GM23338 (cell line): ENCODE measurements around the gene CALML5. TPM values are rescaled to one million over a fixed set of nuclear protein-coding genes. Genes with fewer than 3 reads are reported as not detected.

ENCODE experiments used
- ATAC-seq: fragments of 200-7000 bp; cut with Tn5 transposase; 3 replicates; pipeline ENCODE4 v1.9.1; 2020
- DNase-seq: peaks from one replicate; pipeline ENCODE4 v3.0.0-alpha.2; 2015; ENCODE audit warnings: low spot score
- H2AFZ ChIP-seq: fragments of 200-600 bp; sonication (generic); 2 replicates; pipeline ENCODE4 v1.8.0; 2016; ENCODE audit warnings: antibody characterized with exemption, mild to moderate bottlenecking, moderate library complexity
- H3F3A ChIP-seq: fragments of 200-600 bp; sonication (generic); replicated peaks from 2 replicates; pipeline ENCODE4 v1.8.0; 2017; ENCODE audit warnings: antibody characterized with exemption, mixed run types, low read depth
- H3K27ac ChIP-seq: fragments of 200-600 bp; sonication (generic); 2 replicates; pipeline ENCODE4 v1.6.1; 2016; ENCODE audit warnings: low read depth
- H3K27me3 ChIP-seq: fragments of 200-600 bp; sonication (generic); 2 replicates; pipeline ENCODE4 v1.8.0; 2016; ENCODE audit warnings: mild to moderate bottlenecking, mixed run types, moderate library complexity; ENCODE audit not compliant: insufficient read depth
- H3K36me3 ChIP-seq: fragments of 200-600 bp; sonication (generic); 2 replicates; pipeline ENCODE4 v1.8.0; 2016; ENCODE audit warnings: mild to moderate bottlenecking; ENCODE audit not compliant: insufficient read depth
- H3K4me1 ChIP-seq: fragments of 200-600 bp; sonication (generic); 2 replicates; pipeline ENCODE4 v1.8.0; 2016; ENCODE audit warnings: mild to moderate bottlenecking, moderate library complexity; ENCODE audit not compliant: insufficient read depth
- H3K4me2 ChIP-seq: fragments of 200-600 bp; sonication (generic); 2 replicates; pipeline ENCODE4 v1.7.1; 2017; ENCODE audit warnings: mixed run types
- H3K4me3 ChIP-seq: fragments of 200-600 bp; sonication (generic); 2 replicates; pipeline ENCODE4 v1.6.1; 2016; ENCODE audit warnings: mixed run types
- H3K79me2 ChIP-seq: fragments of 200-600 bp; sonication (generic); replicated peaks from 2 replicates; pipeline ENCODE4 v1.8.0; 2017; ENCODE audit warnings: mild to moderate bottlenecking; ENCODE audit not compliant: insufficient read depth
- H3K9me2 ChIP-seq: fragments of 200-600 bp; sonication (generic); 2 replicates; pipeline ENCODE4 v1.8.0; 2017; ENCODE audit not compliant: insufficient read depth
- H4K20me1 ChIP-seq: fragments of 200-600 bp; sonication (generic); replicated peaks from 2 replicates; pipeline ENCODE4 v1.8.0; 2017; ENCODE audit warnings: mild to moderate bottlenecking; ENCODE audit not compliant: insufficient read depth
- H3K27ac Mint-ChIP-seq: 2 replicates; pipeline ENCODE4 v1.8.0; 2020; ENCODE audit warnings: inconsistent platforms, mild to moderate bottlenecking, moderate library complexity, mixed read lengths
- H3K27me3 Mint-ChIP-seq: 3 replicates; pipeline ENCODE4 v1.8.0; 2022; ENCODE audit warnings: low read depth, mild to moderate bottlenecking, moderate library complexity, mixed read lengths, inconsistent platforms; ENCODE audit not compliant: insufficient read depth, poor library complexity
- H3K36me3 Mint-ChIP-seq: 3 replicates; pipeline ENCODE4 v1.8.0; 2021; ENCODE audit warnings: low read depth, mild to moderate bottlenecking, inconsistent platforms, moderate library complexity, mixed read lengths
- H3K4me1 Mint-ChIP-seq: 3 replicates; pipeline ENCODE4 v1.8.0; 2020; ENCODE audit warnings: mild to moderate bottlenecking, inconsistent platforms, mixed read lengths
- H3K4me3 Mint-ChIP-seq: 3 replicates; pipeline ENCODE4 v1.8.0; 2021; ENCODE audit warnings: moderate library complexity, mild to moderate bottlenecking, inconsistent platforms, mixed read lengths
- H3K9me3 Mint-ChIP-seq: 3 replicates; pipeline ENCODE4 v1.8.0; 2020; ENCODE audit warnings: moderate library complexity, mild to moderate bottlenecking, inconsistent platforms, mixed read lengths
- CREB1 ChIP-seq: fragments of 250-450 bp; sonication (Bioruptor Pico); IDR thresholded peaks from 2 replicates; pipeline ENCODE4 v1.5.0; 2020; ENCODE audit warnings: low read depth, mild to moderate bottlenecking, moderate library complexity
- CTCF ChIP-seq, 2 experiments: fragments of 200-600 bp in 1 of 2; sonication (generic) in 1 of 2; conservative IDR thresholded peaks; 2 replicates each; pipeline versions ENCODE4 v1.5.1 to v1.6.1; 2016 to 2017; ENCODE audit warnings: antibody characterized with exemption in 2 of 2, low read depth in 2 of 2, mild to moderate bottlenecking in 2 of 2, moderate library complexity in 1 of 2
- ETS1 ChIP-seq: IDR thresholded peaks from 2 replicates; pipeline ENCODE4 v1.6.1; 2016; ENCODE audit warnings: antibody characterized with exemption
- EZH2 ChIP-seq: fragments of 200-600 bp; sonication (generic); IDR thresholded peaks from one replicate; pipeline ENCODE4 v1.8.0; 2017; ENCODE audit warnings: antibody characterized with exemption, mild to moderate bottlenecking, low read depth; ENCODE audit not compliant: unreplicated experiment
- EZH2phosphoT487 ChIP-seq: fragments of 200-600 bp; sonication (generic); IDR thresholded peaks from one replicate; pipeline ENCODE4 v1.8.1; 2018; ENCODE audit warnings: antibody characterized with exemption; ENCODE audit not compliant: unreplicated experiment
- JUNB ChIP-seq: IDR thresholded peaks from one replicate; pipeline ENCODE4 v1.6.1; 2016; ENCODE audit warnings: antibody characterized with exemption; ENCODE audit not compliant: unreplicated experiment
- NANOG ChIP-seq: IDR thresholded peaks from 2 replicates; pipeline ENCODE4 v1.6.1; 2016; ENCODE audit warnings: antibody characterized with exemption, borderline replicate concordance
- POLR2AphosphoS5 ChIP-seq: IDR thresholded peaks from 2 replicates; pipeline ENCODE4 v1.6.1; 2016; ENCODE audit warnings: antibody characterized with exemption, low read depth
- REST ChIP-seq: IDR thresholded peaks from one replicate; pipeline ENCODE4 v1.6.1; 2018; ENCODE audit warnings: antibody characterized with exemption; ENCODE audit not compliant: unreplicated experiment
- STAT1 ChIP-seq: IDR thresholded peaks from one replicate; pipeline ENCODE4 v1.6.1; 2016; ENCODE audit warnings: antibody characterized with exemption; ENCODE audit not compliant: unreplicated experiment
- ZNF114 ChIP-seq: fragments of 250-450 bp; sonication (Bioruptor Pico); IDR thresholded peaks from 2 replicates; pipeline ENCODE4 v1.5.0; 2020; ENCODE audit warnings: mild to moderate bottlenecking, moderate library complexity
- ZNF331 ChIP-seq: fragments of 250-450 bp; sonication (Bioruptor Pico); IDR thresholded peaks from 2 replicates; pipeline ENCODE4 v1.5.0; 2020; ENCODE audit warnings: low read depth, mild to moderate bottlenecking, moderate library complexity
- ZNF462 ChIP-seq: fragments of 250-450 bp; sonication (Bioruptor Pico); IDR thresholded peaks from 2 replicates; pipeline ENCODE4 v1.5.0; 2020; ENCODE audit warnings: mild to moderate bottlenecking, moderate library complexity
- polyA plus RNA-seq: library from polyadenylated mRNA; unstranded; fragments of >200 nt; fragmentation: Nextera tagmentation; extraction: Ambion mirVana; gene quantifications from 2 replicates; pipeline ENCODE4 v1.2.1, GENCODE V29; 2016
- total RNA-seq: library from RNA; depleted of rRNA; stranded (reverse); fragments of >200 nt; shearing (Covaris generic); gene quantifications from 2 replicates; pipeline ENCODE4 v1.2.3, GENCODE V29; 2014

The CALML5 gene
- total and polyA plus RNA-seq, 2 experiments from 2014 or later = 0.40 TPM; not detected in 1

- ATAC-seq = no peak
- Mint-ChIP-seq H3K4me3 (no peak overlapping the region), H3K36me3 (peaks cover 3% of the 10 kb centered on the region; the same call in 2 of the 3 replicates), H3K9me3 (peaks cover 28% of the 10 kb centered on the region; the same call in 2 of the 3 replicates), H3K27me3 (peaks cover 3% of the 10 kb centered on the region), H3K27ac (no peak overlapping the region), H3K4me1 (no peaks in the 10 kb centered on the region)
- Histone ChIP-seq H3K79me2 (no peaks in the 10 kb centered on the region), H3F3A (no peaks in the 10 kb centered on the region), H3K4me1 (no peaks in the 10 kb centered on the region), H4K20me1 (no peaks in the 10 kb centered on the region), H3K4me2 (no peak overlapping the region), H3K27me3 (no peaks in the 10 kb centered on the region), H3K27ac (no peak overlapping the region), H3K4me3 (no peak overlapping the region), H3K9me2 (no peaks in the 10 kb centered on the region), H3K36me3 (no peaks in the 10 kb centered on the region; the same call in 1 of the 2 replicates), H2AFZ (no peak overlapping the region)
- TF ChIP-seq POLR2AphosphoS5 (no peak), ZNF331 (no peak), EZH2 (no peak), ZNF462 (CRISPR knock-in tag) (no peak), NANOG (no peak), ETS1 (no peak), JUNB (no peak), CREB1 (CRISPR knock-in tag) (no peak), REST (no peak), CTCF (conservative IDR thresholded peaks at IDR 0.05; ENCODE audit: low read depth in 2 of 2) (no peak), STAT1 (no peak), ZNF114 (CRISPR knock-in tag) (no peak), EZH2phosphoT487 (no peak)
- no peak for DNase-seq
Observed at GRCh38 chr10:5545778-5546710, 46.7 kb upstream of the CALML5 start.
